Measurements from ENCODE around the gene BABAM1.

Gene BABAM1

DNA sequence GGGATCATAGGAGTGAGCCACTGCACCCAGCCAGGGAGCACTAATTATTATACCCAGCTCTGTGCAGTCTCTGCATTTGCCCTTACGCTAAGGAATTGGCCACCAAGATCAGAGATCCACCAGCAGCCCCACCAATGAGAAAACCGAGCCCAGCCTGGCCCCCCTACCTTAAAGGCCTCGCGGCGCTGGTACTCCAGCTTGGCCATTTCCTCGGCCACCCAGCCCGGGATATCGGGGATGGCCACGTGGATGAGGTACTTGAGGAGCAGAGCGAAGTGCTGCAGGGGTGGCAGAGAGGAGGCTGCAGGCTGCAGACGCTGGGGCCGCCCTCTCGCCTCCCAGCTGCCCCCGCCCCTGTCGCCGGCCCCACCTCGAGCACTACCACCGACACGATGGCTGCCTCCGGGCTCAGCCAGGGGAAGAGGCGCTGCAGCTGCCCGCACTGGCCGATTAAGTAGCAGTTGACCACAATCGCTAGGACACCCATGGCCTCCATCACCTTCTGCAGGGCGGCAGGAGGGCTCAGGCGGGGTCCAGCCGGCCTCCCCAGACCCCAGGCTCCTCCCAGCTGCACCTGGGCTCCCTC lies 59.9 kb downstream of the BABAM1 start:
- peaks cover 30% of the 10 kb centered on the region for H3K36me3 ChIP-seq
- H3K9me3 ChIP-seq = no peaks in the 10 kb centered on the region
- no peak overlapping the region for H3K27ac ChIP-seq
- H3K4me2 ChIP-seq = no peak overlapping the region
- H3K4me1 ChIP-seq = peaks cover 60% of the 10 kb centered on the region
- H4K20me1 ChIP-seq = peaks cover 33% of the 10 kb centered on the region
- no peak overlapping the region for H3K9ac ChIP-seq
- no peak for TF ChIP-seq Cebpa-rat (IDR thresholded peaks at IDR 0.05)
- H3K4me3 ChIP-seq = no peak overlapping the region
- peaks cover 31% of the 10 kb centered on the region for H3K27me3 ChIP-seq

DNA sequence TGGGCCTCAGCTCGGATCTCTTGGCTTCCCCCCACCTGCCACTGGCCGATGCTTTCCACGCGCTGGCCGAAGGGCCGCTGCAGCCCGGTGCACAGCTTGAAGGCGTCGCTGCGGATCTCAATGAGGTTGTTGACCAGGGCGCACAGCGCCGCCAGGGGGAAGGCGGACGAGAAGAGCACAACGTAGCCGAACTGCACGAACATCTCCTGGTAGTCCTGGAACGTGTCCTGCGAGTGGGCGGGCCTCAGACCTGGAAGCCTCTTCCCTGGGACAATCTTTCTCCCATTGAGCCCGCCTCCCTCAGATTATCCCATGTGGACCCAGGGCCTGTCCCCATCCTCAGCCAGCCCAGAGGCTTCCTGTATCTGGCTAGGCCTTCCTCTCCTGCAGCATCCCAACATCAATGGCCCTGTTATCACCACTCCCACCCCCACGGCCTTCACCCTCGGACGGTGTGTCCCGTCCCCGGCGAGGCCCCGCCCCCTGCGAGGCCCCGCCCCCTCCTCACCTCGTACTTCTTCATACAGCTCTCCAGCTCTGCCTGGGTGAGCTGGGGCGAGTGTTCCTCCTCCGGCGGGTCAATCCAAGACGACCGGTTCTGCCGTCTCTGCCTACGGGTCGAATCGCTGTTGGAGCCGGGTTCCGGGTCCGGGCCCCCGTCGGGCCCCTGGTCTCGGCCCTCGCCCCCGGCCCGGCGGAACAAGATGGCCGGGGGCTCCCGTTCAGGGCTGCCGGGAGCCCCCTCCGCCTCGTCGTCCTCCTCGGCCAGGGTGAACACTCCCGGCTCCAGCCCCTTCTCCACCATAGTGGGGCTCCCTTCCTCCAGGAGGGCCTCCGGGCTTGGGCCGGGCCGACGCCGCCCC lies 60.6 kb downstream of the BABAM1 start:
- Histone ChIP-seq H3K27me3 (peaks cover 27% of the 10 kb centered on the region), H3K4me1 (peaks cover 55% of the 10 kb centered on the region), H3K4me3 (peak overlapping the region; percentile 61), H3K9ac (peak overlapping the region; percentile 64; the same call in 1 of the 2 replicates), H4K20me1 (peaks cover 26% of the 10 kb centered on the region), H3K27ac (0 out of 2 replicates have a peak overlapping the region, but pooled peaks have one; percentile 55), H3K36me3 (peaks cover 32% of the 10 kb centered on the region), H3K9me3 (peaks cover 3% of the 10 kb centered on the region; the same call in 1 of the 2 replicates), H3K4me2 (peak overlapping the region; percentile 95)
- TF ChIP-seq Cebpa-rat (IDR thresholded peaks at IDR 0.05) = no peak
